ENCODE measurements around the gene ESPNL.
"Not testable (repeated sequence)": the region's sequence is repeated elsewhere in the genome, so short reads cannot be mapped to it uniquely, and the experiment has no call there.

The ESPNL gene, protein sequence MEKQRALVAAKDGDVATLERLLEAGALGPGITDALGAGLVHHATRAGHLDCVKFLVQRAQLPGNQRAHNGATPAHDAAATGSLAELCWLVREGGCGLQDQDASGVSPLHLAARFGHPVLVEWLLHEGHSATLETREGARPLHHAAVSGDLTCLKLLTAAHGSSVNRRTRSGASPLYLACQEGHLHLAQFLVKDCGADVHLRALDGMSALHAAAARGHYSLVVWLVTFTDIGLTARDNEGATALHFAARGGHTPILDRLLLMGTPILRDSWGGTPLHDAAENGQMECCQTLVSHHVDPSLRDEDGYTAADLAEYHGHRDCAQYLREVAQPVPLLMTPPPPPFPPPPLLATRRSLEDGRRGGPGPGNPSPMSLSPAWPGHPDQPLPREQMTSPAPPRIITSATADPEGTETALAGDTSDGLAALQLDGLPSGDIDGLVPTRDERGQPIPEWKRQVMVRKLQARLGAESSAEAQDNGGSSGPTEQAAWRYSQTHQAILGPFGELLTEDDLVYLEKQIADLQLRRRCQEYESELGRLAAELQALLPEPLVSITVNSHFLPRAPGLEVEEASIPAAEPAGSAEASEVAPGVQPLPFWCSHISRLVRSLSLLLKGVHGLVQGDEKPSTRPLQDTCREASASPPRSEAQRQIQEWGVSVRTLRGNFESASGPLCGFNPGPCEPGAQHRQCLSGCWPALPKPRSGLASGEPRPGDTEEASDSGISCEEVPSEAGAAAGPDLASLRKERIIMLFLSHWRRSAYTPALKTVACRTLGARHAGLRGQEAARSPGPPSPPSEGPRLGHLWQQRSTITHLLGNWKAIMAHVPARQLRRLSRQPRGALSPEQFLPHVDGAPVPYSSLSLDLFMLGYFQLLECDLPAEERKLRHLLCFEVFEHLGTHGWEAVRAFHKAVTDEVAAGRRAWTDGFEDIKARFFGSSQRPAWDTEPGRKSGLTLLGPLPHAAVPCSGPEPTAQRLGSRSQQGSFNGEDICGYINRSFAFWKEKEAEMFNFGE

GRCh38 chr2:238100049-238100820 is at the start of gene ESPNL:
ESPNL (plus strand) TSS chr2:238100340; CDS start chr2:238100420, 80 bp downstream.
- Histone ChIP-seq H3K9me3 (ENCODE audit: control insufficient read depth, insufficient read depth, low read length) (no peaks in the 10 kb centered on the region), H3K27ac (ENCODE audit: low read length) (no peak within 1 kb of the TSS), H3K4me1 (ENCODE audit: control insufficient read depth, insufficient read depth, low read length) (peaks cover 11% of the 10 kb centered on the region), H3K27me3 (ENCODE audit: control insufficient read depth, insufficient read depth, low read length) (no peaks in the 10 kb centered on the region), H3K4me3 (ENCODE audit: low read length) (no peak within 1 kb of the TSS), H3K36me3 (ENCODE audit: control insufficient read depth, insufficient read depth, low read length) (peaks cover 2% of the 10 kb centered on the region; the same call in 1 of the 2 replicates)
- no CpG with 5 or more reads among the region's 38 CpGs for WGBS (ENCODE audit: insufficient coverage, insufficient read length)
- DNase-seq (ENCODE audit: low read depth, low spot score), result no peak

DNA sequence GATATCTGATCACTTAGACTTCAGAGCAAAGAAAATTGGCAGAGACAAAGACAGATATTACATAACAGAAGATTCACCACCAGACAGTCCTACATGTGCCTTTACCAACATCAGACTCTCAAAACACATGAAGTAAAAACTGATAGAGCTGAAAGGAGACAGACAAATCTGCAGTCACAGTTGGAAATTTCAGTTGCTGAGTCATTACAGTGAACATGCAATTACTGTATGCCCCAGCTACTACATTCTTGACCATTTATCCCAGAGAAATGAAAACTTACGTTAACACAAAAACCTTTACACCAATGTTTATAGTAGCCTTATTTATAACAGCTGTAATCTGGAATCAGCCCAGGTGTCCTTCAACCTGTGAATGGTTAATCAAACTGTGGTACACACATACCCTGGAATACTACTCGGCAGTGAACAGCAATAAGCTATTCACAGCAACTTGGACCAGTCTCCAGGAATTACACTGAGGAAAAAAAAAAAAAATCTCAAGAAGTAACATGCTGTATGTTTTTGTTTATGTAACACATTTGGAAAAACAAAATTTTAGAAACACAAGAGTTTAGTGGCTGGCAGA is 46.9 kb upstream of the ESPNL start:
- H3K36me3 ChIP-seq (ENCODE audit: control insufficient read depth, insufficient read depth, low read length), result no peaks in the 10 kb centered on the region
- no peak for DNase-seq (ENCODE audit: low read depth, low spot score)
- H3K4me1 ChIP-seq (ENCODE audit: control insufficient read depth, insufficient read depth, low read length), result no peaks in the 10 kb centered on the region
- H3K27ac ChIP-seq (ENCODE audit: low read length), result no peak overlapping the region
- no peaks in the 10 kb centered on the region for H3K27me3 ChIP-seq (ENCODE audit: control insufficient read depth, insufficient read depth, low read length)
- no peaks in the 10 kb centered on the region for H3K9me3 ChIP-seq (ENCODE audit: control insufficient read depth, insufficient read depth, low read length)
- no peak overlapping the region for H3K4me3 ChIP-seq (ENCODE audit: low read length)
- no CpG with 5 or more reads among the region's 2 CpGs for WGBS (ENCODE audit: insufficient coverage, insufficient read length)

- no peaks in the 10 kb centered on the region for H3K9me3 ChIP-seq (ENCODE audit: control insufficient read depth, insufficient read depth, low read length)
Measured at GRCh38 chr2:238055841-238056240, 44.3 kb upstream of the ESPNL start.

DNA sequence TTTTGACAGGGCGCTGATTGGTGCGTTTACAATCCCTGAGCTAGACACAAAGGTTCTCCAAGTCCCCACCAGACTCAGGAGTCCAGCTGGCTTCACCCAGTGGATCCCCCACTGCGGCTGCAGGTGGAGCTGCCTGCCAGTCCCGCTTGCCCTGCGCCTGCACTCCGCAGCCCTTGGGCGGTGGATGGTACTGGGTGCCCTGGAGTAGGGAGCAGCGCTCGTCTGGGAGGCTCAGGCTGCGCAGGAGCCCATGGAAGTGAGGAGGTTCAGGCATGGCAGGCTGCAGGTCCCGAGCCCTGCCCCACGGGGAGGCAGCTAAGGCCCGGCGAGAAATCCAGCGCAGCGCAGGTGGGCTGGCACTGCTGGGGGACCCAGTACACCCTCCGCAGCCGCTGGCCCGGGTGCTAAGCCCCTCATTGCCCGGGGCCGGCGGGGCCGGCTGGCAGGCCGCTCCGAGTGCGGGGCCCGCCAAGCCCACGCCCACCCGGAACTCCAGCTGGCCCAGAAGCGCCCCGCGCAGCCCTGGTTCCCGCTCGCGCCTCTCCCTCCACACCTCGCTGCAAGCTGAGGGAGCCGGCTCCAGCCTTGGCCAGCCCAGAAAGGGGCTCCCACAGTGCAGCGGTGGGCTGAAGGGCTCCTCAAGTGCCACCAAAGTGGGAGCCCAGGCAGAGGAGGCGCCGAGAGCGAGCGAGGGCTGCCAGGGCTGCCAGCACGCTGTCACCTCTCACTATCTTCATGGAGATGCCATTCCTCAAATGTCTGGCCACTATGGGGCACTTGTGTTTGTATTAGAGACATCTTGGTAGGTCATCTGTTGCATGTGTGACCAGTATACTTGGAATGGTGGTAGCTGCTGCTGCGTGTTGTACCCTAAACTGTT is 42.2 kb upstream of the ESPNL start:
- not testable (repeated sequence) for H3K9me3 ChIP-seq (ENCODE audit: control insufficient read depth, insufficient read depth, low read length); H3K36me3 ChIP-seq (ENCODE audit: control insufficient read depth, insufficient read depth, low read length); H3K27ac ChIP-seq (ENCODE audit: low read length); DNase-seq (ENCODE audit: low read depth, low spot score); H3K27me3 ChIP-seq (ENCODE audit: control insufficient read depth, insufficient read depth, low read length); H3K4me1 ChIP-seq (ENCODE audit: control insufficient read depth, insufficient read depth, low read length); H3K4me3 ChIP-seq (ENCODE audit: low read length)
- no CpG with 5 or more reads among the region's 44 CpGs for WGBS (ENCODE audit: insufficient coverage, insufficient read length)

More at GRCh38 chr2:238055841-238056240, 44.3 kb upstream of the ESPNL start:
- H3K4me3 ChIP-seq (ENCODE audit: low read length), result no peak overlapping the region
- DNase-seq (ENCODE audit: low read depth, low spot score), result no peak
- H3K27me3 ChIP-seq (ENCODE audit: control insufficient read depth, insufficient read depth, low read length), result no peaks in the 10 kb centered on the region
- no peaks in the 10 kb centered on the region for H3K36me3 ChIP-seq (ENCODE audit: control insufficient read depth, insufficient read depth, low read length)
- no CpG with 5 or more reads among the region's 3 CpGs for WGBS (ENCODE audit: insufficient coverage, insufficient read length)
- H3K4me1 ChIP-seq (ENCODE audit: control insufficient read depth, insufficient read depth, low read length), result no peaks in the 10 kb centered on the region; the same call in 1 of the 2 replicates
- no peak overlapping the region for H3K27ac ChIP-seq (ENCODE audit: low read length)

- Histone ChIP-seq H3K4me1 (ENCODE audit: control insufficient read depth, insufficient read depth, low read length) (no peaks in the 10 kb centered on the region; the same call in 1 of the 2 replicates), H3K27me3 (ENCODE audit: control insufficient read depth, insufficient read depth, low read length) (no peaks in the 10 kb centered on the region), H3K27ac (ENCODE audit: low read length) (no peak overlapping the region), H3K9me3 (ENCODE audit: control insufficient read depth, insufficient read depth, low read length) (no peaks in the 10 kb centered on the region), H3K36me3 (ENCODE audit: control insufficient read depth, insufficient read depth, low read length) (no peaks in the 10 kb centered on the region; the same call in 1 of the 2 replicates), H3K4me3 (ENCODE audit: low read length) (no peak overlapping the region)
- DNase-seq (ENCODE audit: low read depth, low spot score), result no peak
- no CpG with 5 or more reads among the region's 3 CpGs for WGBS (ENCODE audit: insufficient coverage, insufficient read length)
Measured at GRCh38 chr2:238059505-238059904, 40.6 kb upstream of the ESPNL start.

- WGBS (ENCODE audit: insufficient coverage, insufficient read length), result no CpG with 5 or more reads among the region's 18 CpGs
- Histone ChIP-seq H3K36me3 (ENCODE audit: control insufficient read depth, insufficient read depth, low read length) (no peaks in the 10 kb centered on the region; the same call in 1 of the 2 replicates), H3K4me3 (ENCODE audit: low read length) (peak overlapping the region; percentile 73), H3K9me3 (ENCODE audit: control insufficient read depth, insufficient read depth, low read length) (no peaks in the 10 kb centered on the region), H3K4me1 (ENCODE audit: control insufficient read depth, insufficient read depth, low read length) (no peaks in the 10 kb centered on the region; the same call in 1 of the 2 replicates), H3K27ac (ENCODE audit: low read length) (no peak overlapping the region), H3K27me3 (ENCODE audit: control insufficient read depth, insufficient read depth, low read length) (no peaks in the 10 kb centered on the region)
- no peak for DNase-seq (ENCODE audit: low read depth, low spot score)
Measured at GRCh38 chr2:238060096-238060541, 40.0 kb upstream of the ESPNL start.

GRCh38 chr2:238060542-238061314 is 39.4 kb upstream of the ESPNL start, which contains the start of gene SCLY:
SCLY (plus strand) TSS chr2:238061001; CDS start chr2:238061055, 54 bp downstream.
- no peaks in the 10 kb centered on the region; the same call in 1 of the 2 replicates for H3K4me1 ChIP-seq (ENCODE audit: control insufficient read depth, insufficient read depth, low read length)
- no peaks in the 10 kb centered on the region for H3K9me3 ChIP-seq (ENCODE audit: control insufficient read depth, insufficient read depth, low read length)
- DNase-seq (ENCODE audit: low read depth, low spot score), result peak; percentile 89
- H3K4me3 ChIP-seq (ENCODE audit: low read length), result peak within 1 kb of the TSS; percentile 82
- no peaks in the 10 kb centered on the region for H3K27me3 ChIP-seq (ENCODE audit: control insufficient read depth, insufficient read depth, low read length)
- WGBS (ENCODE audit: insufficient coverage, insufficient read length), result no CpG with 5 or more reads among the region's 98 CpGs
- H3K36me3 ChIP-seq (ENCODE audit: control insufficient read depth, insufficient read depth, low read length), result no peaks in the 10 kb centered on the region; the same call in 1 of the 2 replicates
- H3K27ac ChIP-seq (ENCODE audit: low read length), result no peak within 1 kb of the TSS

- no CpG with 5 or more reads among the region's 29 CpGs for WGBS (ENCODE audit: insufficient coverage, insufficient read length)
- peak; percentile 22 for DNase-seq (ENCODE audit: low read depth, low spot score)
- H3K9me3 ChIP-seq (ENCODE audit: control insufficient read depth, insufficient read depth, low read length), result no peaks in the 10 kb centered on the region
- H3K27ac ChIP-seq (ENCODE audit: low read length), result no peak overlapping the region
- no peaks in the 10 kb centered on the region; the same call in 1 of the 2 replicates for H3K4me1 ChIP-seq (ENCODE audit: control insufficient read depth, insufficient read depth, low read length)
- peak overlapping the region; percentile 82 for H3K4me3 ChIP-seq (ENCODE audit: low read length)
- H3K27me3 ChIP-seq (ENCODE audit: control insufficient read depth, insufficient read depth, low read length), result no peaks in the 10 kb centered on the region
- H3K36me3 ChIP-seq (ENCODE audit: control insufficient read depth, insufficient read depth, low read length), result peaks cover 5% of the 10 kb centered on the region
Measured at GRCh38 chr2:238061315-238062202, 38.6 kb upstream of the ESPNL start.
